Hepatocyte (in vitro differentiated cells): Measurements from ENCODE around the gene NIPAL4. TPM values are rescaled to one million over a fixed set of nuclear protein-coding genes. Genes with fewer than 3 reads are reported as not detected.

ENCODE experiments used
- DNase-seq: peaks from one replicate; pipeline ENCODE4 v3.0.0-alpha.2; 2016; ENCODE audit warnings: low spot score
- H2AFZ ChIP-seq: fragments of 200-600 bp; sonication (generic); 2 replicates; pipeline ENCODE4 v1.6.0; 2016; ENCODE audit warnings: antibody characterized with exemption, mild to moderate bottlenecking
- H3K27ac ChIP-seq: fragments of 200-600 bp; sonication (generic); 2 replicates; pipeline ENCODE4 v1.5.1; 2016; ENCODE audit warnings: mild to moderate bottlenecking
- H3K27me3 ChIP-seq: fragments of 200-600 bp; sonication (generic); 2 replicates; pipeline ENCODE4 v1.6.1; 2016
- H3K36me3 ChIP-seq: fragments of 200-600 bp; sonication (generic); replicated peaks from 2 replicates; pipeline ENCODE4 v1.5.1; 2016; ENCODE audit warnings: low read depth; ENCODE audit not compliant: insufficient read depth
- H3K4me1 ChIP-seq: fragments of 200-600 bp; sonication (generic); 2 replicates; pipeline ENCODE4 v1.5.1; 2016; ENCODE audit warnings: mild to moderate bottlenecking, moderate library complexity; ENCODE audit not compliant: insufficient read depth
- H3K4me2 ChIP-seq: fragments of 200-600 bp; sonication (generic); 2 replicates; pipeline ENCODE4 v1.6.0; 2016
- H3K4me3 ChIP-seq: fragments of 200-600 bp; sonication (generic); 2 replicates; pipeline ENCODE4 v1.5.1; 2016; ENCODE audit warnings: mild to moderate bottlenecking
- H3K79me2 ChIP-seq: fragments of 200-600 bp; sonication (generic); 2 replicates; pipeline ENCODE4 v1.6.0; 2017; ENCODE audit warnings: mild to moderate bottlenecking
- H3K9me2 ChIP-seq: fragments of 200-600 bp; sonication (generic); replicated peaks from 2 replicates; pipeline ENCODE4 v1.6.0; 2017; ENCODE audit warnings: mild to moderate bottlenecking; ENCODE audit not compliant: insufficient read depth
- H3K9me3 ChIP-seq: fragments of 200-600 bp; sonication (generic); 2 replicates; pipeline ENCODE4 v1.5.1; 2016; ENCODE audit warnings: low read depth, mild to moderate bottlenecking
- H4K20me1 ChIP-seq: fragments of 200-600 bp; sonication (generic); 2 replicates; pipeline ENCODE4 v1.6.0; 2016; ENCODE audit warnings: mild to moderate bottlenecking; ENCODE audit not compliant: insufficient read depth, poor library complexity, severe bottlenecking
- CTCF ChIP-seq: fragments of 200-600 bp; sonication (generic); IDR thresholded peaks from 2 replicates; pipeline ENCODE4 v1.5.1; 2016; ENCODE audit warnings: antibody characterized with exemption, mild to moderate bottlenecking; ENCODE audit not compliant: poor library complexity
- EZH2 ChIP-seq: fragments of 200-600 bp; sonication (generic); IDR thresholded peaks from 2 replicates; pipeline ENCODE4 v1.6.1; 2016; ENCODE audit warnings: antibody characterized with exemption, mild to moderate bottlenecking, borderline replicate concordance
- EZH2phosphoT487 ChIP-seq: fragments of 200-600 bp; sonication (generic); IDR thresholded peaks from one replicate; pipeline ENCODE4 v1.6.1; 2018; ENCODE audit warnings: antibody characterized with exemption, mild to moderate bottlenecking, low read depth, moderate library complexity; ENCODE audit not compliant: unreplicated experiment, severe bottlenecking
- WGBS: methylation state at CpG from one replicate; pipeline ENCODE4 v1.1.6; 2016; ENCODE audit warnings: low lambda C conversion rate; ENCODE audit errors: missing lambda C conversion rate; 5-methylcytosine and 5-hydroxymethylcytosine counted together
- polyA plus RNA-seq: library from polyadenylated mRNA; unstranded; fragments of >200 nt; fragmentation: Nextera tagmentation; extraction: Ambion mirVana; gene quantifications from 2 replicates; pipeline ENCODE4 v1.2.1, GENCODE V29; 2016
- total RNA-seq: library from RNA; depleted of rRNA; stranded (reverse); fragments of >200 nt; gene quantifications from 2 replicates; pipeline ENCODE4 v1.2.3, GENCODE V29; 2014

Gene NIPAL4
- total and polyA plus RNA-seq, 2 experiments from 2014 or later: 0.17 to 0.37 TPM

- Histone ChIP-seq H3K9me2 (no peaks in the 10 kb centered on the region), H4K20me1 (no peaks in the 10 kb centered on the region), H3K4me3 (no peak overlapping the region), H3K9me3 (no peaks in the 10 kb centered on the region), H3K79me2 (no peaks in the 10 kb centered on the region), H3K27ac (no peak overlapping the region), H3K4me1 (peaks cover 3% of the 10 kb centered on the region), H3K36me3 (no peaks in the 10 kb centered on the region), H3K4me2 (no peak overlapping the region), H3K27me3 (no peaks in the 10 kb centered on the region), H2AFZ (no peak overlapping the region)
- TF ChIP-seq CTCF (no peak), EZH2phosphoT487 (no peak), EZH2 (no peak)
- DNase-seq: no peak
- WGBS: 80% methylated on average over 4 of the region's 4 CpGs
Measured at GRCh38 chr5:157444224-157444623, 15.8 kb upstream of the NIPAL4 start.

GRCh38 chr5:157445745-157446411, 14.1 kb upstream of the NIPAL4 start:
- 87% methylated on average over 5 of the region's 5 CpGs for WGBS

GRCh38 chr5:157446412-157446935, 13.5 kb upstream of the NIPAL4 start:
- H3K27me3 ChIP-seq: no peaks in the 10 kb centered on the region
- no peaks in the 10 kb centered on the region for H3K9me2 ChIP-seq
- no peak overlapping the region for H3K4me2 ChIP-seq
- TF ChIP-seq EZH2: no peak
- TF ChIP-seq EZH2phosphoT487: no peak
- no peak for TF ChIP-seq CTCF
- peak overlapping the region; percentile 45 for H3K27ac ChIP-seq
- no peaks in the 10 kb centered on the region for H3K9me3 ChIP-seq
- WGBS: 96% methylated on average over 7 of the region's 9 CpGs
- no peak overlapping the region for H2AFZ ChIP-seq
- H3K36me3 ChIP-seq: no peaks in the 10 kb centered on the region
- H3K4me1 ChIP-seq: peaks cover 8% of the 10 kb centered on the region
- no peaks in the 10 kb centered on the region for H4K20me1 ChIP-seq
- DNase-seq: no peak
- no peak overlapping the region for H3K4me3 ChIP-seq
- H3K79me2 ChIP-seq: no peaks in the 10 kb centered on the region

More at GRCh38 chr5:157445745-157446411, 14.1 kb upstream of the NIPAL4 start:
- Histone ChIP-seq H3K4me2 (no peak overlapping the region), H3K36me3 (no peaks in the 10 kb centered on the region), H3K4me3 (no peak overlapping the region), H3K4me1 (peaks cover 8% of the 10 kb centered on the region), H4K20me1 (no peaks in the 10 kb centered on the region), H3K79me2 (no peaks in the 10 kb centered on the region), H3K27me3 (no peaks in the 10 kb centered on the region), H3K9me2 (no peaks in the 10 kb centered on the region), H2AFZ (no peak overlapping the region), H3K27ac (no peak overlapping the region), H3K9me3 (no peaks in the 10 kb centered on the region)
- TF ChIP-seq EZH2 (no peak), EZH2phosphoT487 (no peak), CTCF (no peak)
- no peak for DNase-seq
